DOHH2 (cell line): Measurements from ENCODE around the gene CDC42SE2.
"Not testable (repeated sequence)": the region's sequence is repeated elsewhere in the genome, so short reads cannot be mapped to it uniquely, and the experiment has no call there.

Experiments used
- EZH2phosphoT487 ChIP-seq: fragments of 200-600 bp; sonication (generic); IDR thresholded peaks from 2 replicates; pipeline ENCODE4 v1.6.1; 2017; ENCODE audit warnings: borderline replicate concordance, mild to moderate bottlenecking, antibody characterized with exemption, low read length, moderate library complexity, mixed read lengths
- TF ChIP-seq, protein P1 (sequence below): fragments of 200-600 bp; sonication (generic); IDR thresholded peaks from one replicate; pipeline ENCODE4 v1.5.1; 2014; ENCODE audit warnings: antibody characterized with exemption, mild to moderate bottlenecking, low read depth, low read length; ENCODE audit not compliant: poor library complexity, severe bottlenecking

DNA sequence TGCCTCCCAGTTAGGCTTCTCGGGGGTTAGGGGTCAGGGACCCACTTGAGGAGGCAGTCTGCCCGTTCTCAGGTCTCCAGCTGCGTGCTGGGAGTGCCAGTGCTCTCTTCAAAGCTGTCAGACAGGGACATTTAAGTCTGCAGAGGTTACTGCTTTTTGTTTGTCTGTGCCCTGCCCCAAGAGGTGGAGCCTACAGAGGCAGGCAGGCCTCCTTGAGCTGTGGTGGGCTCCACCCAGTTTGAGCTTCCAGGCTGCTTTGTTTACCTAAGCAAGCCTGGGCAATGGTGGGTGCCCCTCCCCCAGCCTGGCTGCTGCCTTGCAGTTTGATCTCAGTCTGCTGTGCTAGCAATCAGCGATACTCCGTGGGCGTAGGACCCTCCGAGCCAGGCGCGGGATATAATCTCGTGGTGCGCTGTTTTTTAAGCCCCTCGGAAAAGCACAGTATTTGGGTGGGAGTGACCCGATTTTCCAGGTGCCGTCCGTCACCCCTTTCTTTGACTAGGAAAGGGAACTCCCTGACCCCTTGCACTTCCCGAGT lies 48.5 kb downstream of the CDC42SE2 start:
- TF ChIP-seq, protein P1, sequence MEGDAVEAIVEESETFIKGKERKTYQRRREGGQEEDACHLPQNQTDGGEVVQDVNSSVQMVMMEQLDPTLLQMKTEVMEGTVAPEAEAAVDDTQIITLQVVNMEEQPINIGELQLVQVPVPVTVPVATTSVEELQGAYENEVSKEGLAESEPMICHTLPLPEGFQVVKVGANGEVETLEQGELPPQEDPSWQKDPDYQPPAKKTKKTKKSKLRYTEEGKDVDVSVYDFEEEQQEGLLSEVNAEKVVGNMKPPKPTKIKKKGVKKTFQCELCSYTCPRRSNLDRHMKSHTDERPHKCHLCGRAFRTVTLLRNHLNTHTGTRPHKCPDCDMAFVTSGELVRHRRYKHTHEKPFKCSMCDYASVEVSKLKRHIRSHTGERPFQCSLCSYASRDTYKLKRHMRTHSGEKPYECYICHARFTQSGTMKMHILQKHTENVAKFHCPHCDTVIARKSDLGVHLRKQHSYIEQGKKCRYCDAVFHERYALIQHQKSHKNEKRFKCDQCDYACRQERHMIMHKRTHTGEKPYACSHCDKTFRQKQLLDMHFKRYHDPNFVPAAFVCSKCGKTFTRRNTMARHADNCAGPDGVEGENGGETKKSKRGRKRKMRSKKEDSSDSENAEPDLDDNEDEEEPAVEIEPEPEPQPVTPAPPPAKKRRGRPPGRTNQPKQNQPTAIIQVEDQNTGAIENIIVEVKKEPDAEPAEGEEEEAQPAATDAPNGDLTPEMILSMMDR = not testable (repeated sequence)
- not testable (repeated sequence) for TF ChIP-seq EZH2phosphoT487
